ENCODE data around the gene VTI1A.

VTI1A gene

GRCh38 chr10:112807013-112807412 lies 360.0 kb downstream of the VTI1A start:
- no peaks in the 10 kb centered on the region for H3K9me3 ChIP-seq (ENCODE audit: insufficient read depth, low read depth, low read length)
- H3K79me2 ChIP-seq (ENCODE audit: insufficient read depth, low read length), result no peaks in the 10 kb centered on the region
- H3K9ac ChIP-seq (ENCODE audit: low read depth, low read length, poor library complexity, severe bottlenecking), result no peak overlapping the region
- no peaks in the 10 kb centered on the region for H3K36me3 ChIP-seq (ENCODE audit: insufficient read depth, low read length)
- no peaks in the 10 kb centered on the region for H3K4me1 ChIP-seq (ENCODE audit: insufficient read depth, low read length, poor library complexity, severe bottlenecking)
- H3K27me3 ChIP-seq (ENCODE audit: insufficient read depth, low read length, poor library complexity, severe bottlenecking), result no peaks in the 10 kb centered on the region
- no peak overlapping the region for H3K4me2 ChIP-seq (ENCODE audit: low read depth, low read length, poor library complexity, severe bottlenecking)
- H4K20me1 ChIP-seq (ENCODE audit: insufficient read depth, low read length, poor library complexity, severe bottlenecking), result no peaks in the 10 kb centered on the region
- no peak overlapping the region for H3K4me3 ChIP-seq (ENCODE audit: low read length, poor library complexity, severe bottlenecking)
- no peak for TF ChIP-seq EZH2phosphoT487 (IDR thresholded peaks at IDR 0.05; ENCODE audit: borderline replicate concordance)
- no peak for TF ChIP-seq CTCF (conservative IDR thresholded peaks at IDR 0.05; ENCODE audit: low read length)
- H3F3A ChIP-seq (ENCODE audit: low read depth), result no peaks in the 10 kb centered on the region
- no peak overlapping the region for H2AFZ ChIP-seq (ENCODE audit: low read length)
- no peaks in the 10 kb centered on the region for H3K9me2 ChIP-seq (replicated peaks; ENCODE audit: low read depth, low read length)

- Histone ChIP-seq H3K9me2 (replicated peaks; ENCODE audit: low read depth, low read length) (no peaks in the 10 kb centered on the region), H3K79me2 (ENCODE audit: insufficient read depth, low read length) (no peaks in the 10 kb centered on the region), H3K36me3 (ENCODE audit: insufficient read depth, low read length) (no peaks in the 10 kb centered on the region), H3K4me2 (ENCODE audit: low read depth, low read length, poor library complexity, severe bottlenecking) (no peak overlapping the region), H3K4me3 (ENCODE audit: low read length, poor library complexity, severe bottlenecking) (no peak overlapping the region), H3K9ac (ENCODE audit: low read depth, low read length, poor library complexity, severe bottlenecking) (no peak overlapping the region), H3K9me3 (ENCODE audit: insufficient read depth, low read depth, low read length) (no peaks in the 10 kb centered on the region), H3K27me3 (ENCODE audit: insufficient read depth, low read length, poor library complexity, severe bottlenecking) (no peaks in the 10 kb centered on the region), H4K20me1 (ENCODE audit: insufficient read depth, low read length, poor library complexity, severe bottlenecking) (no peaks in the 10 kb centered on the region), H2AFZ (ENCODE audit: low read length) (no peak overlapping the region), H3K4me1 (ENCODE audit: insufficient read depth, low read length, poor library complexity, severe bottlenecking) (no peaks in the 10 kb centered on the region), H3F3A (ENCODE audit: low read depth) (no peaks in the 10 kb centered on the region)
- TF ChIP-seq CTCF (conservative IDR thresholded peaks at IDR 0.05; ENCODE audit: low read length) (no peak), EZH2phosphoT487 (IDR thresholded peaks at IDR 0.05; ENCODE audit: borderline replicate concordance) (no peak)
Observed at GRCh38 chr10:112809736-112810135, 362.7 kb downstream of the VTI1A start.

- H3K9me3 ChIP-seq (ENCODE audit: insufficient read depth, low read depth, low read length), result no peaks in the 10 kb centered on the region
- no peak overlapping the region for H3K4me3 ChIP-seq (ENCODE audit: low read length, poor library complexity, severe bottlenecking)
- no peaks in the 10 kb centered on the region for H4K20me1 ChIP-seq (ENCODE audit: insufficient read depth, low read length, poor library complexity, severe bottlenecking)
- H3F3A ChIP-seq (ENCODE audit: low read depth), result no peaks in the 10 kb centered on the region
- no peaks in the 10 kb centered on the region for H3K79me2 ChIP-seq (ENCODE audit: insufficient read depth, low read length)
- H3K4me1 ChIP-seq (ENCODE audit: insufficient read depth, low read length, poor library complexity, severe bottlenecking), result no peaks in the 10 kb centered on the region
- TF ChIP-seq EZH2phosphoT487 (IDR thresholded peaks at IDR 0.05; ENCODE audit: borderline replicate concordance), result no peak
- no peak for TF ChIP-seq CTCF (conservative IDR thresholded peaks at IDR 0.05; ENCODE audit: low read length)
- H3K36me3 ChIP-seq (ENCODE audit: insufficient read depth, low read length), result no peaks in the 10 kb centered on the region
- H3K9me2 ChIP-seq (replicated peaks; ENCODE audit: low read depth, low read length), result no peaks in the 10 kb centered on the region
- H3K9ac ChIP-seq (ENCODE audit: low read depth, low read length, poor library complexity, severe bottlenecking), result no peak overlapping the region
- no peak overlapping the region for H3K4me2 ChIP-seq (ENCODE audit: low read depth, low read length, poor library complexity, severe bottlenecking)
- no peaks in the 10 kb centered on the region for H3K27me3 ChIP-seq (ENCODE audit: insufficient read depth, low read length, poor library complexity, severe bottlenecking)
- H2AFZ ChIP-seq (ENCODE audit: low read length), result no peak overlapping the region
Observed at GRCh38 chr10:112810711-112811151, 363.7 kb downstream of the VTI1A start.

Measured in Loucy (cell line).